NK-92 (cell line): ENCODE measurements around the gene ARHGEF25.
"Not testable (repeated sequence)": the region's sequence is repeated elsewhere in the genome, so short reads cannot be mapped to it uniquely, and the experiment has no call there.

Experiments used
- DNase-seq: peaks from one replicate; lab custom pipeline; 2025; ENCODE audit not compliant: unreplicated experiment; lab: John Stamatoyannopoulos, UW

ARHGEF25 gene

DNA sequence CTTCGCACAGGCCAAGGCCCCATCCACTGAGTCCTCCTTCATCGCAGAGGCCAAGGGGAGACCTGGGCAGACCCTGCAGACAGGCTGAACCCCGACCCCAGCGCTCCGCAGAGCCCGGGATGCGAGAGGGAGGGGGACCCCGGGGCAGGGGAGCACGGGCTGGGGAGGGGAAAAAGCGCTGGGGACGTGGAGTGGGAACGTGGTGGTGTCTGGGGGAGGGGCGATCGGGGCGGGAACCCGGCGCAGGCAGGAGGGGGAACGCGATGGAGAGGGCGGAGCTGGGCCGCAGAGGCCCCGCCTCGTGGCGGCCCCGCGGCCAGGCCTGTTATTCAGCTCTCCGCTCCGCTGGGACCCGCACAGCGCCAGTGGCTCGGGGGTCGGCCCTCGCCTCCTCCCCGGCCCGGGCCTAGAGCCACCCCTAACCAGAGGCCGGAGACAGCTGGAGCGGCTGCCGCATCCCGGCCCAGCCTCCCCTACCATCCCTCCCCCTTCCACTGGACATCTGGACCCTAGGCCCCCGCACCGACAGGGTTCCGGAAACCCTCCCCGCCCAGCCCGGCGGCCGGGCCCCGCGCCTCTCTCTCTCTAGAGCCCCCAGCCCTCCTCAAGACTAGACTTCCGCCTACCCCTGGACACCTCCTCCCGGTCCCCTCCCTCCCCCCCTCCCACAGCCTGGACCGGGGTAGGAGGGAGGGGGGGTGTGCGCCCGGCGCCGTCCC is at the start of gene ARHGEF25:
Gene ARHGEF25 (plus strand): TSS at position 328 of the 719 bp plus-strand sequence. CDS start 460 bp downstream, outside the sequence.
- no peak for DNase-seq

DNA sequence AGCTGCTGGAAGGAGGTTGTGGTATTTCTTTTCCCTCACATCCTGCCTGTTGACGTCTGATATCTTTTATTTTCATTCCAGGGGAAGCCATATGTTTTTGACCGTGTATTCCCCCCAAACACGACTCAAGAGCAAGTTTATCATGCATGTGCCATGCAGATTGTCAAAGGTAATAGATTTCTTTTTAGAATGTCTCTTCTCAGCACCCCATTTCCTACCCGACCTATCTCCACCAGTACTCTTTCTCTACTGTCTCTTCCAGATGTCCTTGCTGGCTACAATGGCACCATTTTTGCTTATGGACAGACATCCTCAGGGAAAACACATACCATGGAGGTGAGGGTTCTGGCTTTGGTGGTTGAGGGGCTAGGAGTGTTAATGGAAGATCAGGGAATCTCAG is 47.9 kb upstream of the ARHGEF25 start:
- DNase-seq: no peak

DNA sequence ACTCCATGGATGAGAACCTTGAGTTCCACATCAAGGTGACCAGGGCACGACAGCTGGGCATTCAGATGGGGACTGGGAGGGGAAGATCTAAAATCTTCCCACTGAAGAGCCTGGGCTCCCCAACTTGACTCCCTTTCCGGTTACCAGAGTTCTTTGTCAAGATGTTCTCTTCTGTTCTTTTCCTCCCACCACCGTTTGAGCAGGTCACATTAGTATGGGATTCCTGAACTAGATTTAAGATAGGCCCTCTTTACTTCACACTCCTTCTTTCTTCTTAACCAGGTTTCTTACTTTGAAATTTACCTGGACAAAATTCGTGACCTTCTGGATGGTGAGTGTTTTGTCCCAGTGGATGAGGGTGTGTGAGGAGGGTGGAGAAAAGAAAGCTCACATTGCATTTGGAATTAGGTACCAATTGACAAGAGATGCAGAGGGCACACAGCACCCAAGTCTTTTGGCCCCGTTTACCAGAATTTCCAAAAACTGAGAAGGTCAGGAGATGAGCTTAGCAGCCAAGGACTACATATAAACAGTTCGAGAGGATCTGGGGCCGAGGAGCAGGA is 47.0 kb upstream of the ARHGEF25 start:
- no peak for DNase-seq

DNA sequence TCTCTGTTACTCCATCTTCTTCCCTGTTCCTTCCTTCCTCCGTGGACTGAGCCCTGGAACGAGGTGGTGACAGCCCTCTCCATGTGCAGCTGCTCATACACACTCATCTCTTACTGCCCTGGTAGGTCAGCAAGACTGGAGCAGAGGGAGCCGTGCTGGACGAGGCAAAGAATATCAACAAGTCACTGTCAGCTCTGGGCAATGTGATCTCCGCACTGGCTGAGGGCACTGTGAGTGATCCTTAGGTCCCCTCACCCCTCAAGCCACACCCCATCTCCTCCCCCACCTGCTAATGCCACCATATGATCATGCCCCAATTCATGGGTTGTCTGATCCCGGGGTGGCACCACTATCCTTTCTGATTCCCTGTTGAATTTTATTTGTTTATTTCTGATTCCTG is 42.4 kb upstream of the ARHGEF25 start:
- DNase-seq: no peak

DNA sequence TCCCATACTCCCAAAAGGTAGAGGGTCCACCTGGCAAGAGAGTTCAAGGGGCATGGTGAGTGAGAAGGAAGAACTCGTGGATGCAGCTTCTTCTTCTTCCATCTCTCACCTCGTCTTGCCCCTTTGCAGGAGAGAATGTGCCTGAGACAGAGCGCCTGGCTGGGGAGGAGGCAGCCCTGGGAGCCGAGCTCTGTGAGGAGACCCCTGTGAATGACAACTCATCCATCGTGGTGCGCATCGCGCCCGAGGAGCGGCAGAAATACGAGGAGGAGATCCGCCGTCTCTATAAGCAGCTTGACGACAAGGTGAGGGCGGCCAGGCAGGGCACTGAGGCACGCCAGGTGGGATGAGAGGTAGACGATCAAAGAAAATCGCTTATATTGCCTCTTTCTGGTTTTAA is 41.4 kb upstream of the ARHGEF25 start:
- DNase-seq: no peak

DNA sequence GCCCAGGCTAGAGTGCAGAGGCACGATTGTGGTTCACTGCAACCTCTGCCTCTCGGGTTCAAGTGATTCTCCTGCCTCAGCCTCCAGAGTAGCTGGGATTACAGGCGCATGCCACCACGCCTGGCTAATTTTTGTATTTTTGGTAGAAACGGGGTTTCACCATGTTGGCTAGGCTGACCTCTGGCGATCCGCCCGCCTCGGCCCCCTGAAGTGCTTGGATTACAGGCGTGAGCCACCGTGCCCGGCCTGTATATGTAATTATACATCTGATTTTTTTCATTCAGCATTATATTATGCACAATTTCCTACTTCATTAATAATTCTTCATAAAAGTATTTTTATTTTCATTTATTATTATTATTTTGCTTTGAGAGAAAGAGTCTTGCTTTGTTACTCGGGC is 40.8 kb upstream of the ARHGEF25 start:
- not testable (repeated sequence) for DNase-seq

DNA sequence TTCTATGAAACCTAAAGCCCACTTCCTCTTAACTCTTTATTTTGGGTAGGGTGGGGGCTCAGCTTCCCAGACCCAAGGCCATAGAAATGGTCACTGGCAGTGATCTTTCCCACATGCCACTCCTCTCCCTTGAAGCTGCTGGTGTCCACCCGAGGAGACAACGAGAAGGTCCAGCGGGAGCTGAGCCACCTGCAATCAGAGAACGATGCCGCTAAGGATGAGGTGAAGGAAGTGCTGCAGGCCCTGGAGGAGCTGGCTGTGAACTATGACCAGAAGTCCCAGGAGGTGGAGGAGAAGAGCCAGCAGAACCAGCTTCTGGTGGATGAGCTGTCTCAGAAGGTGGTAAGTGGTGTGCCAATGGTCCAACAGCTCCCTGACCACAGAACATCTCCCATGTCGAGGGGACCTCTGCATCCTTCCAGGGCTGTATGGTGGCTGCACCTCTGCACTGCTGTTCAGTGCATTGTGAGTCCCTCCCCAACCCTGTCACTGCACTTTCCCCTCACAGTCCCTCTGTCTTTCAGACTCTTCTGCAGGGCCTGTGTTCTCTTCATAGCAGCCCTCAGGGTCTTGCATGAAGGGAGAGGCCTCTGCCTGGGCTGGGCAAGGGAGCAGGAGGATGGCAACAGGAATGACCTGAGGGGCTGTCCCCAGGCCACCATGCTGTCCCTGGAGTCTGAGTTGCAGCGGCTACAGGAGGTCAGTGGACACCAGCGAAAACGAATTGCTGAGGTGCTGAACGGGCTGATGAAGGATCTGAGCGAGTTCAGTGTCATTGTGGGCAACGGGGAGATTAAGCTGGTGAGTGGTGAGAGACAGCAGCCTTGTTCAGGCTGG is 39.1 kb upstream of the ARHGEF25 start:
- no peak for DNase-seq

DNA sequence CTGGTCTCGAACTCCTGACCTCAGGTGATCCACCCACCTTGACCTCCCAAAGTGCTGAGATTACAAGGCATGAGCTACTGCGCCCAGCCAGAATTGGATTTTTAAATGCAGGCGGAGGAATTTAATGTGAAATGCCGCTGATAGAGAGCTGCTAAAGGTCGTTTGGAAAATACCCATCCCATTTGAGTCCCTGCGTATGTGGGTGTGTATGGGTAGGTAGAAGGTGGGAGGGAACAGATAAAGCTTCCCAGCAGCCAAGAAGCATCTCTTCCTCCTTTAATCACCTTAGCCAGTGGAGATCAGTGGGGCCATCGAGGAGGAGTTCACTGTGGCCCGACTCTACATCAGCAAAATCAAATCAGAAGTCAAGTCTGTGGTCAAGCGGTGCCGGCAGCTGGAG is 36.4 kb upstream of the ARHGEF25 start:
- DNase-seq: no peak

DNA sequence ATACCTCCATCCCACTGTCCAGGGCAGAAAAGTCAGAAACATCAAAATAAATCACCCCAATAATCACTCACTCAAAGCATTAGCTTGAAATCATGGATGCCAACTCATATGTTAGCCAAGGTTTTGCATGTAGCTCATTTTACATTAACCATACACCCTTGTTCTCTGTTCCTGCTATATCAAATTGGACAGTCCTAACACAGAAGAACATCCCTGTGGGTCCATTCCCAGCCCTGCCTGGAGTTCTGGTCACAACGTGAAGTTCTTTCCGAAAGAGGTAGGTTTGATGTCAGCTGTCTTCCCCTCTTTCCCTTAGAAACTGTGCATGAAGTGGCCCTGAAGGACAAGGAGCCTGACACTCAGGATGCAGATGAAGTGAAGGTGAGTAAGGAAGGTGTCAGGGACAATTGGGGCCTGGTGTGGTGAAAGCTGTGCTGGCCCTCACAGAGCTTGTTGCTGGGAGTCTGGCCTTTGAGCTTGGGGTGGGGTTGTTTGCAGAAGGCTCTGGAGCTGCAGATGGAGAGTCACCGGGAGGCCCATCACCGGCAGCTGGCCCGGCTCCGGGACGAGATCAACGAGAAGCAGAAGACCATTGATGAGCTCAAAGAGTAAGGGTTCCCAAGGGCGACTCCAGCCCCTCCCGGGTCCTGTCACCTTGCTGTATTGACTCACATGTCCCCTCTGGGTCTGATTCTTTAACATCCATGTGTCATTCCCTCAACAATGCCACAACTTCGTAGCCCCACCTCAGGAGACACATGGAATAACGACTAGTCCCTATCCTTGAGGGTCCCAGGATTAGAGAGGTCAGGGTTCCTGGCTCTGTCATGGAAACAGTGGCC is 35.2 kb upstream of the ARHGEF25 start:
- no peak for DNase-seq

DNA sequence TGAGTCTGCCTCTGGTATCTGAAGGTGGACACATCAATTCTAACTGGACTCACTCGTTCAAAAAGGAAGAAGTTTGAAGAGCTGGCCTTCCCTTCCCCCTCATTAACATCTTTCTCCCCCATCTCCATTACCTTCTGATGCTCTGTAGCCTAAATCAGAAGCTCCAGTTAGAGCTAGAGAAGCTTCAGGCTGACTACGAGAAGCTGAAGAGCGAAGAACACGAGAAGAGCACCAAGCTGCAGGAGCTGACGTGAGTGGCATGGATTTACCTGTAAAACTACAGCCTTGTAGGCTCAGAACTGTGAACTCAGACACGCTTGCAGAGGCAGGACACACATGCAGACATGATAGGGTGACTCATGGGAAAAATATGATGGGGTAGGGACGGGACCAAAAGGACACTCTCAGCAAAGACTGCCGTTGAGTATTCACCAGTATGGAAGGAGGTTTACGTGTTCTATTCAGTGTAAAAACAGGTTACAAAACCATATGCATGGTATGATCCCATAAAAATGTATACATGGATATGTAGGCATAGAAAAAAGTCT is 34.5 kb upstream of the ARHGEF25 start:
- no peak for DNase-seq

DNA sequence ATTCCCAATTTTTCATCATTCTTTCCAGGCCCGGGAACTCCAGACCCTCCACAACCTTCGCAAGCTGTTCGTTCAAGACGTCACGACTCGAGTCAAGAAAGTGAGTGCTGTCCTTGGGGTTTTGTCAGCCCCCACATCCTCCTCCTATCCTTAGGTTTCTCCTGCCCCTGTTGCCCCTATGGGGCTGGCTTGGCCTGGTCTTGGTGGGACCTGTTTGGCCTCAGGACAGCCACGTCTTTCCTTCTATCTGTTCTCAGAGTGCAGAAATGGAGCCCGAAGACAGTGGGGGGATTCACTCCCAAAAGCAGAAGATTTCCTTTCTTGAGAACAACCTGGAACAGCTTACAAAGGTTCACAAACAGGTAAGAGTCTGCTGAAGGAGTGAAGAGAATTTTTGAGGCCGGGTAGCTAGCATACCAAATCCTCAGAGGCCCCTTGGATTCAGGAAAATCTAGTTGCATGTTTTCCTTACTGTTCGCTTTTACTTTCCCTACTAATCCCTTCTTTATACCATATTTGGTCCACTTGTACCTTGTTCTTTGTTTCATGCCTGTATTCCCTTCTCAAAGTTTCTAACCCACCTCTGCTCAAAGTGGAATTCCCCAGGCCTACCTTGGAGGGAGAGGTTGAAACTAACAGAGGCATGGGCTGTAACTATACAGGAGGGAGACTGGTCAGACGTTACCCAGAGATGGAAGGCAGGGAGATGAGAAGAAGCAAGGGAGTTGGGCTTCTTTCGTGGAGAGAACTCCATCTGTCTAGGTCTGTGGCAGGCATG is 33.1 kb upstream of the ARHGEF25 start:
- DNase-seq: no peak

DNA sequence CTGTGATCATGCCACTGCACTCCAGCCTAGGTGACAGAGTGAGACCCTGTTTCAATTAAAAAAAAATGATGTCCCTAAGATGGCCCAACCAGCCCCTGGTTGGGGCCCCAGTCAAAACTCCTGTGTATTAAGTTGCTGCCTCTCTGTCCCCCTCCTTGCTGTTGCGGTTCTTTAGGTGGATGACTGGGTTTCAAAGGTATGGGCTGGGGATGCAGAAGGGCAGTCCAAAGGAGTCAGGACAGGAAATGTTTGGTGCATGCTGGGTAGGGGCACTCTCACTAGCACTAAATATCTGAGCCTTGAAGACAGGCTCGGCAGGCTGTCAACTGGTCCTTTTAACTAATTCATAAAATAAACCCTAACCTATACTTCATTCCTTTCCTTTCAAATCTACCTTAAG is 32.2 kb upstream of the ARHGEF25 start:
- DNase-seq: no peak

DNA sequence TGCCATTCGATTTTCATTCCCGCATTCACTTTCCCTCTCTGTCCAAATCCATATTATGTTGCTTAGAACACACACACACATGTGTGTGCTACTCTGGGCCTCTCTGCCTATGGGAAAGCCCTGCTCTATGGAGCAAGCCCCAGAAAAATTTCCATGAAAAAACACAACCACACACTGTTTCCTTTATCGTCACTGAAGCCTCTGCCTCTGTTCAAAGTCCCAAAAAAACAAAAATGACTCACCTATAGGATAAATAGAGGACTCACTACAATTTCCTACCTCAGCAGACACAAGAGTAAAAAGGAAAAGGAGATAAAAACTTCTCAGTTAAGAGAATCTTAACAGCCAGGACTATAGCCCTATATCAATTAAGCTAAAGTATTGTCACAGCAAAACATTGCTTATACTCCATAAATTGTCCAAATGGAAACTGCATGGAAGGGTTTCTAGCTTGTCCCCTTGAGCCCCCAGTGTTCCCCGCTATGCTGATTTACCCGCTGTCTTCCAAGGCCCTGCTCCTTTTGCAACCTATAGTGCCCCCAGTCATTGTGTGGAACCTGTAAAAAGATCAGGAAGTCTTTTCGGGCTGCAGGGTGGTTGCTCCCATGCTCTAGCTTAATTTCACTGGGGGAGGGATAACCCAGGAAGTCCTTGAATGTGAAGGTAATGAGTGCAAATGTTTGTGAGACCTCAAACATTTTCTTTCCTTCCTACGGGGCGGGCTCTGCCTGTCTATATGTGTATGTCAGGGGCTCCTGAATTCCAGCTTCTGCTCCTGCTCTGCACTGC is 31.4 kb upstream of the ARHGEF25 start:
- DNase-seq: no peak

DNA sequence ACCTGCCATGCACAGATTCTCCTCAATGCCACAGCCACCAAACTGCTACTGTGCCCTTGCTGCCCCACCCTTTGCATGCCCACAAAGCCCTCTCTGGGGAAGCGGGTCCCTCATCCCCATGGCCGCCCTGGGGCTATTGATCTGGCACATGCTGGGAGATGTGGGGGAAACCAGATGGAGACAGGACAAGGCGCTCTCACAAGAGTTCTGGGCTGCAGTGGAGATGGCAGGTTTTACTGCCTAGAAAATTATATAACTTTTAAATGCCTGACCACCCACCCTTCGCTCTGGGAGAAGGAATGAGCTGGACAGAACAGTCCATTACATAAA is 30.8 kb upstream of the ARHGEF25 start:
- DNase-seq: no peak

DNA sequence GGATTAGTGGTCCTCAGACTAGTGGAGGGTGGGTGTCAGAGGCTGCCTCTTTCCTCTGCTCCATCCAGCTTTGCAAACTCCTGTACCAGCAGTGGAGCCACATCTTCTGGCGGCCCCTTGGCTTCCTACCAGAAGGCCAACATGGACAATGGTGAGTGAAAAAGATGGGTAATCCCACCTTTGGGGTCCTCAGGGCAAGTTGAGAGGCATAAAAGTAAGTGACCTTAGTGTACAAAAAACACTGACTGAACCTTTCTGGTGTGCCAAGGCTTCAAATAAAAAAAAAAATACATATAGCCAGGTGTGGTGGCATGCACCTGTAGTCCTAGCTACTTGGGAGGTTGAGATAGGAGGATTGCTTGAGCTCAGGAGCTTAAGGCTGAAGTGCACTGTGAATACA is 29.4 kb upstream of the ARHGEF25 start:
- DNase-seq: no peak

DNA sequence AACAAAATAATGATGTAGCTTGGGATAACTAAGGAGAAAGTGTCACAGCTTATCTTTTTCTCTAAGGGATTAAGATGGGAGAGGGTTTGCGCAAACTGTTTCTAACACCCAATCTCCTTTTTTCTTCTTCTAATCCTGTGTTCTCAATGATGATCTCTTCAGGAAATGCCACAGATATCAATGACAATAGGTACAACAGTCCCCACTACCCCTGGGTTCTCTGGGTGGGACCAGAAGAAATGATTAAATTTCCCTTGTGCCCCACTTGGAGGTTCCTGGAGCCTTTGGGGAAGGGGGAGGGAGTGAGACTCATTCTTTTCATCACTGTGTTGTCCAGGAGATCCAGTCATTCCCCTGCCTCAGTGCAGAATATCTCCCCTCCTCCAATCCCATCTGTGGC is 28.8 kb upstream of the ARHGEF25 start:
- no peak for DNase-seq

DNA sequence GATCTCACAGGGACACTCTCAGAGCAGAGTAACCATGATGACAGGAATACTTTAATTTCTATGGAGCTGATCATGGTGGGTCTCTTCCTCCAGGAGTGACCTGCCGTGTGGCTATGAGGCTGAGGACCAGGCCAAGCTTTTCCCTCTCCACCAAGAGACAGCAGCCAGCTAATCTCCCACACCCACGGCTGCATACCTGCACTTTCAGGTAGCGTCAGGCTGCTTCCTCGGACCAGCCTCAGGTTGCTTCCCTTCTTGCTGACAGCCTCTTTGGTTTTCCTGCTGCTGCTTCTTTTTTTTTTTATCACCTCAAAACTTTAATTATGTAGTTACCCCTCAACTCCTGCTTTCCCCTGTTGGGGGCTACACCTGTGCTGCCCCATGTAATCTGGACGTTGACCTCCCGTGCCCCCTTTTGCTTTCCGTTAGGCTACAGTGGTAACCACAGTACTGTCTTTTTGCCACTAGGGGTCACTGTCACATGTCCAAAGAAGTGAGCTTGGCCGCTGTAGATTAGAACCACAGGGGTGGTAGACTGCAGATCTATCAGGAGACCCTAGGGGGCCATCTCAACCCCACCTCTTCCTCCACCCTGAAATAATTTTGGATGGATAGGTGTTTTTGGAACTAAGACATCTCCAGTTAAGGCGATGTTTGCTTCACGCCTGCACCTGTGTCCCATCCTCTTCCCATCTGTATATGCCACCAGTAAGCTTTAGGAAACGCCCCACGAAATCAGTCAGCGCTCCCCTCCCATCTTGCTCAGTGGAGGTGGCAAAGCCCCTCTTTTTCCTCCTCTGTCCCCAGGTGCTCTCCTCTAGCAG is 28.0 kb upstream of the ARHGEF25 start:
- DNase-seq: no peak

DNA sequence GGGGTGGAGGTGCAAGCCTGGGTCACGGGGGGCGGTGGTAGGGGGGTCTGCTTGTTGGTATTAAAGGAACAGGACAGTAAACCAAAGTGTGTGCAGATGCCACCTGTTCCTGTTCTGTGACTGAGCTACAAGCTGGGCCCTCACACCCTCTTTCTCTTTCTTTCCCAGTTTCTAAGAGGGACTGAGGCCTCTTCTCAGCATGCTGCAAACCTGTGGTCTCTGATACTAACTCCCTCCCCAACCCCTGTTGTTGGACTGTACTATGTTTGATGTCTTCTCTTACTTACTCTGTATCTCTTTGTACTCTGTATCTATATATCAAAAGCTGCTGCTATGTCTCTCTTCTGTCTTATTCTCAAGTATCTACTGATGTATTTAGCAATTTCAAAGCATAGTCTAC is 27.2 kb upstream of the ARHGEF25 start:
- DNase-seq: no peak

DNA sequence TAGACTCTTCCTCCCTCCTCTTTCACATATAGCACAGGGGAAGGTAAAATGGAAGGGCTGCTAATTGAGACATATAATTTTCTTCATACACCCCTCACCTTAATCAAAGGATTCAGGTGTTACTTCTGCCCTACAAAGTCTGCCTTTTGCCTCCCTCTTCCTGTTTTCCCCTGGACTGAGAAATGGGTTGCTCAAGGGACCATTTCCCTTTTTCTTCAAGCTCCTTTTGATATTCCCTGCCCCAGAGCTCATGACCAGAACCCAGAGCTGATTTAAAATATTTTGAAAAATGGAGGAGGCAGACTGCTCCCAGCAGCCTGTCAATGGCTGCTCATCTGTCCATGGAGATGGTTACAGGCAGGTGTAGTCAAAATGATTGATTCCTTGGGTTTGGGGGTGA is 26.5 kb upstream of the ARHGEF25 start:
- DNase-seq: no peak
